NT2/D1 (cell line): ENCODE measurements around the gene NAGPA.

Experiments used
- DNase-seq: peaks from one replicate; pipeline ENCODE4 v3.0.0-alpha.2; 2011; ENCODE audit warnings: low read depth, low spot score
- H3K27me3 ChIP-seq: 2 replicates; pipeline ENCODE4 v1.6.0; 2011; ENCODE audit warnings: mild to moderate bottlenecking; ENCODE audit not compliant: insufficient read length, insufficient read depth
- H3K36me3 ChIP-seq: 2 replicates; pipeline ENCODE4 v1.6.1; 2011; ENCODE audit warnings: mild to moderate bottlenecking, low read length, mixed read lengths; ENCODE audit not compliant: insufficient read depth, insufficient read length
- H3K4me1 ChIP-seq: 2 replicates; pipeline ENCODE4 v1.5.1; 2011; ENCODE audit not compliant: insufficient read depth, insufficient read length
- H3K4me3 ChIP-seq: 2 replicates; pipeline ENCODE4 v1.5.1; 2011; ENCODE audit warnings: low read depth; ENCODE audit not compliant: insufficient read length
- H3K9ac ChIP-seq: 2 replicates; pipeline ENCODE4 v1.6.0; 2011; ENCODE audit warnings: low read depth; ENCODE audit not compliant: insufficient read length
- H3K9me3 ChIP-seq: 2 replicates; pipeline ENCODE4 v1.5.1; 2011; ENCODE audit warnings: mild to moderate bottlenecking, low read length; ENCODE audit not compliant: insufficient read depth
- SUZ12 ChIP-seq: IDR thresholded peaks from 2 replicates; pipeline ENCODE4 v1.6.1; 2011; ENCODE audit not compliant: insufficient read length, insufficient read depth; ENCODE audit errors: extremely low read depth
- YY1 ChIP-seq: IDR thresholded peaks from 2 replicates; pipeline ENCODE4 v1.6.1; 2011; ENCODE audit not compliant: insufficient read length, insufficient read depth
- ZNF274 ChIP-seq: IDR thresholded peaks from 2 replicates; pipeline ENCODE4 v1.6.1; 2011; ENCODE audit warnings: mild to moderate bottlenecking, low read depth, low read length

Gene NAGPA

DNA sequence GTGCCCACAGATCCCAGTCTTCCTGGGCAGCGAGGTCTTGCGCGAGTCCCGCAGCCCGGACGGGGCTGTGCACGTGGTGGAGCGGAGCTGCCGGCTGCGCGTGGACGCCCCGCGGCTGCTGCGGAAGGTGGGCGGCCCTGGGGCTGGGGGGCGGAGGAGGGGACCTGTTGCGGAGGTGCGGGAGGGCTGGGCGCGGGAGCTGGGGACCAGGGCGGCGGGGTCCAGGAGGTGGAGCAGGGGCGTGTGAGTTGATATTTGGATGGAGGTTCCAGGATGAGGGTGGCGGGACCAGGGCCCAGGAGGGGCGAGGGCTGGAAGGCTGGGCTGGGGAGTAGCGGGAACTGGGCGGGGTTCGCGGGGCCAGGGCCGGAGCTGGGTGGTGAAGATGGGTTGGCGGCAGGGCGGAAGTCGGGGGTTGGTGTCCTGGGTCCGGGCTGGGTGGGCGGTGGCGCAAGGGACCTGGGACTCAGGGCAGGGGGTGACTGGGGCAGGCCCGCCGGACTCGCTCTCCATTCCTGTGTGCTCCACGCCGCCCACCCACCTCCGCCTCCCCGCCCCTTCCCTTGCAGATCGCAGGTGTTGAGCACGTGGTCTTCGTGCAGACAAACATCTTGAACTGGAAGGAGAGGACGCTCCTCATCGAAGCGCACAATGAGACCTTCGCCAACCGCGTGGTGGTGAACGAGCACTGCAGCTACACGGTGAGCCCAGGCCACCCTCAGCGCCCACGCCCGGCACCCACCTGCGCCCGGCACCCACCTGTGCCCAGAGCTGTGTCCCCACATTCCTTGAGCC, 46.0 kb downstream of the NAGPA start:
- DNase-seq, result no peak
- TF ChIP-seq YY1 (no peak), SUZ12 (no peak), ZNF274 (no peak)
- Histone ChIP-seq H3K4me3 (peak overlapping the region; percentile 12), H3K9me3 (no peaks in the 10 kb centered on the region; the same call in 1 of the 2 replicates), H3K9ac (no peak overlapping the region), H3K27me3 (peaks cover 29% of the 10 kb centered on the region), H3K36me3 (no peaks in the 10 kb centered on the region), H3K4me1 (no peaks in the 10 kb centered on the region)

DNA sequence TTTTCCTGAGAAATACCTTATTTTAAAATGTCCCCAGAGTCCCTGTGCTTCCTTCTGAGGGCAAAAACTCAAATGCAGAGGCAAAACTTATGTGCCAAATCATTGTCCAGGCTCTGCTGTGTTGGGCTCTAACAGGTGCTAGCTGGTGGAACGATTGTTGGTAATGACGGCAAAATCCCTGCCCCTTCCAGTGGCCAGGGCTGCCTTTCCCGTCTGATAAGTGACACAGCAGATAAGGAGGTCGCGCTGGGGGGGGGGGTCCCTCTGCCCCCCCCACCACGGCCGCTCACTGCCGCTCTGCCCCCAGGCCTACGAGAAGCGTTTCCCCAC, 46.5 kb downstream of the NAGPA start:
- Histone ChIP-seq H3K36me3 (no peaks in the 10 kb centered on the region), H3K9ac (no peak overlapping the region), H3K4me1 (no peaks in the 10 kb centered on the region), H3K27me3 (peaks cover 29% of the 10 kb centered on the region), H3K9me3 (no peaks in the 10 kb centered on the region; the same call in 1 of the 2 replicates), H3K4me3 (no peak overlapping the region)
- DNase-seq, result no peak
- TF ChIP-seq ZNF274 (no peak), SUZ12 (no peak), YY1 (no peak)

DNA sequence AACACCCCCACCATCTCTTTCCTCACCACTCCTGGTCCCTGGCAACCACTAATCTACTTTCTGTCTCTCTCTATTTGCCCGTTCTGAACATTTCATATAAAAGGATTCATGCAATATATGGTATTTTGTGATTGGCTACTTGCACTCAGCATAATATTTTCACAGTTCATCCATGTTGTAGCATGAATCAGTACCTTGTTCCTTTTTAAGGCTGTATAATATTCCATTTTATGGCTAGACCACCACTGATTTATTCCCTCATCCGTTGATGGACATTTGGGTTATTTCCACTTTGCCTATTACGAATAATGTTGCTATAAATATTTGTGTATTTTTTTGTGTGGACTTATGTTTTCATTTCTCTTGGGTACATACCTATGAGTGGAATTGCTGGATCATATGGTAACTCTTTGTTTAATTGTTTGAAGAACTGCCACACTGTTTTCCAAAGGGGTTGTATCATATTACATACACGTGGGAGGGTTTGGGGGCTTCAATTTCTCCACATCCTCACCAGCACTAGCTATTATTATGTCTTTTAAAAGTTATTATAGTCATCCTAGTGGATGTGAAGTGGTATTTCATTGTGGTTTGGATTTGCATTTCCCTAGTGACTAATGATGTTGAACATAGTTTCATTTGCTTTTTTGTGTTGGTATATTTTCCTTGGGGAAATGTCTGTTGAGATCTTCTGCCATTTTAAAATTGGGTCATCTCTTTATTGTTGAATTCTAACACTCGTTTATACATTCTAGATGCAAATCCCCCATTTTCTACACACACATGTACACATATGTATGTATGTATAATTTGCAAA, 49.4 kb downstream of the NAGPA start:
- Histone ChIP-seq H3K36me3 (no peaks in the 10 kb centered on the region), H3K4me3 (no peak overlapping the region), H3K27me3 (peaks cover 29% of the 10 kb centered on the region), H3K9me3 (no peaks in the 10 kb centered on the region; the same call in 1 of the 2 replicates), H3K4me1 (peaks cover 4% of the 10 kb centered on the region), H3K9ac (no peak overlapping the region)
- TF ChIP-seq YY1, result no peak
- TF ChIP-seq SUZ12, result no peak
- TF ChIP-seq ZNF274, result no peak
- DNase-seq, result no peak

DNA sequence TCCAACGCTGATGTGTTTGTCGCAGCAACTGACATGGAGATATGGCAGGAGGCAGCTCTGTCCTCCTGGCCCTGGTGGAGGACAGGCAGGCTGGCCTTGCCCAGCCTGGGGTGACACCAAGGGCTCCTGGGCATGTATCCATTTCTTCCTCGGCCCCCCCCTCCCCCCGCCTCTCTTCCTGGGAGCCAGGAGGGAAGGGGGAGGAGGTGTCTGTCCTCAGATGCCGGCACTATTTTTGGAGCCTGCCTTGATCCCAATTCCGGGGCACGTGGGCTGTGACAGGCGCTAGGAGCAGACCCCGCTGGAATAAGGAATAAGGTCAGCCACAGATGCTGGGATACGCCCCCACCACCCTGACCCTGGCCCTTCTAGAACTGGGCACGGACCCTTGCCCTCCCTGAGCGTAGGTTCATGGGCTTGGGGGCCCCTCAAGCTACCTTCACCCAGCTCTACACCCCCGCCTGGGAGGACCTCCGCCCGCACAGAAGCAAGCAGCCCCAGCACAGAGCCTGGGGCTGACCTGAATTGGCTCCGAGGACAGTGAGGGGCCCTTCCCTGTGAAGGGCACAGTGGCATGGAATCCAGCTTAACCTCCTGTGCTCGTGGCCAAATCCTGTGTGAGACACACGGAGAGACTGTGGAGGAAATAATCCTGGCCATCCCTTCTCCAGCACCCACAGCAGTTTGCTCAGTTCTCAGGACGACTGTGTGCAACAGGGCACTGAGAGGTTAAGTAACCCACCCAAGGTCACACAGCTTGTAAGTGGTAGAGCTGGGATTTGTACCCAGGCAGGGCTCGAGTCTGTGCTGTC, 51.5 kb downstream of the NAGPA start:
- H3K36me3 ChIP-seq, result no peaks in the 10 kb centered on the region
- no peaks in the 10 kb centered on the region; the same call in 1 of the 2 replicates for H3K9me3 ChIP-seq
- peaks cover 4% of the 10 kb centered on the region for H3K4me1 ChIP-seq
- TF ChIP-seq YY1 (no peak), ZNF274 (no peak), SUZ12 (no peak)
- peak overlapping the region; percentile 47 for H3K9ac ChIP-seq
- DNase-seq, result no peak
- peaks cover 12% of the 10 kb centered on the region for H3K27me3 ChIP-seq
- no peak overlapping the region for H3K4me3 ChIP-seq

DNA sequence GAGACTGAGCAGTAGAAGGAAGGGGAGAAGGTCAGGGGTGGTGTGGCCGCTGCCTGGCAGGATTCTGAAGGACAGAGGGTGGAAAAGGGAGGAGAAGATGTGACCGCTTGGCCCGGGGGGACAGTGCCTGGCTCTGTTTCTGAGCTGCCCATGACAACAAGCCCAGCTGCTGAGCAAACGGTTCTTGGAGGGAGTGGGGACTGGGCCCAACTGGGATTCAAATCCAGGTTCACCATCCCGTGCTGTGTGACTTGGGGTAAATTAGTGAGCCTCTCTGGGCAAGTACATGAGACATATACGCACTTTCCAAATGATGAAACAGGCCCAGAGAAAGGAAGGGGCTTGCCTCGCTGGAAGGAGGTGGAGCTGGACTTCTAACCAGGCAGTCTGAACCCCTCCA, 52.3 kb downstream of the NAGPA start:
- peaks cover 4% of the 10 kb centered on the region for H3K27me3 ChIP-seq
- H3K9ac ChIP-seq, result no peak overlapping the region
- no peak for DNase-seq
- no peaks in the 10 kb centered on the region for H3K36me3 ChIP-seq
- H3K4me1 ChIP-seq, result peaks cover 4% of the 10 kb centered on the region
- H3K4me3 ChIP-seq, result no peak overlapping the region
- H3K9me3 ChIP-seq, result no peaks in the 10 kb centered on the region; the same call in 1 of the 2 replicates
- TF ChIP-seq SUZ12 (no peak), ZNF274 (no peak), YY1 (no peak)

DNA sequence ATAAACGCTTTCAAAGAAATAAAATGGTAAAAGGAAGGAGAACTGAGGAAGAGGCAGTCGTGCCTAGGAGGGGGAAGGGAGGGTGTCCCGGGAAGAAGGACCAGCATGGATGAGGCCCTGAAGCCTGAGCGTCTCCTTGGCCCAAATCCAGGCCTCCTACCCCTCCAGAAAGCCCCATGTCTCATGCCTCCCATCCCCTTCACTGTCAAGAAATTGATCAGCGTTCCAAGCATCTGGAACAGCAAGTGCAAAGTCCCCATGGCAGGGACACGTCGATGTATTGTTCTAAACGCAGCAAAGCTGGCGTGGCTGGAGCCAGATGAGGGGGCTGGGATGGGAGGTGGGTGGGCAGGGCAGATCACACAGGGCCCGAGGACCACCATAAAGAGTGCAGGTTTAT, 53.0 kb downstream of the NAGPA start:
- Histone ChIP-seq H3K36me3 (no peaks in the 10 kb centered on the region), H3K9me3 (no peaks in the 10 kb centered on the region; the same call in 1 of the 2 replicates), H3K4me3 (no peak overlapping the region), H3K9ac (no peak overlapping the region), H3K4me1 (peaks cover 4% of the 10 kb centered on the region), H3K27me3 (no peaks in the 10 kb centered on the region)
- TF ChIP-seq ZNF274 (no peak), YY1 (no peak), SUZ12 (no peak)
- DNase-seq, result no peak
